Epithelial cell of prostate (primary cell): Measurements from ENCODE around the gene KLK2.

Source experiments
- DNase-seq: peaks from one replicate; pipeline ENCODE4 v3.0.0-alpha.2; 2011; ENCODE audit warnings: low read depth, low spot score
- H3K27ac ChIP-seq: fragments of 450-650 bp; 2 replicates; pipeline ENCODE4 v1.5.1; 2017; ENCODE audit warnings: mild to moderate bottlenecking

The KLK2 gene

DNA sequence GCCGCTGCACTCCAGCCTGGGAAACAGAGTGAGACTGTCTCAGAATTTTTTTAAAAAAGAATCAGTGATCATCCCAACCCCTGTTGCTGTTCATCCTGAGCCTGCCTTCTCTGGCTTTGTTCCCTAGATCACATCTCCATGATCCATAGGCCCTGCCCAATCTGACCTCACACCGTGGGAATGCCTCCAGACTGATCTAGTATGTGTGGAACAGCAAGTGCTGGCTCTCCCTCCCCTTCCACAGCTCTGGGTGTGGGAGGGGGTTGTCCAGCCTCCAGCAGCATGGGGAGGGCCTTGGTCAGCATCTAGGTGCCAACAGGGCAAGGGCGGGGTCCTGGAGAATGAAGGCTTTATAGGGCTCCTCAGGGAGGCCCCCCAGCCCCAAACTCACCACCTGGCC, at the start of gene KLK2:
Gene KLK2 (plus strand): TSS at position 384 of the 400 bp plus-strand sequence. CDS start 35 bp downstream, outside the sequence.
- H3K27ac ChIP-seq = no peak within 1 kb of the TSS
- no peak for DNase-seq

DNA sequence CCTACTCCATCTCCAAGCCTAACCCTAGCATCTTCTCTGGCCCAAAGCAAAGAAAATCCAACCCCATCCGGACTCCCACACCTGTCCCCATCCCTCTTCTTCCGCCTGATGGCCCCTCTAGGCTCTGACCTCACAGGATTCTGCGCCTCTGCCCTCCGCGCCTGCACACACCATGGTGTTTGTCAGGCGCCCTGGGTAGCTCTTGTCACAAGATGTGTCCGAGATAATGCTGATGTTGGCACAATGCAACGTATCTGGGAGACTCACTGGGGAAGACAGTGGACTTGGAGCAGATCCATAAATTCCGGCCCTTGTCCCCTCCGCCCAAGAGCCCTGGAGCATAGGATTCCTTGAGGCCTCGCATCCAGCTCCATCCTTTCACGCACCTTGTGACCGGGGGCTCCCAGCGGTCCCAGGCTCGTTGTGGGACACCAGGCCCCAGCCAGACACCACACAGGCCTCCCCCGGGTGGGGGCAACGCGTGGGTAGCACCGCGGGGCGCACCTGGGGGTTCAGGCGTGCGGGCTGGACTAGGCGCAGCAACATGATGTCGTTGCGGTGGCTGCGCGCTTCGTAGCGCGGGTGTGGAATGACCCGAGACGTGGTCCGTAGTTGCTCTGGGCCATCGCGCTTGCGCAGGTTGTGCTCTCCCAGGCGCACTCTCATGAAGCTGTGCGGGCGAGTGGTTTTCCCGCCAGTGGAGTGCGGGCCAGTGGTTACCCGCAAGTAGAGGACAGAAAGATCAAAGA, 46.6 kb upstream of the KLK2 start:
- no peak for DNase-seq
- no peak overlapping the region for H3K27ac ChIP-seq

DNA sequence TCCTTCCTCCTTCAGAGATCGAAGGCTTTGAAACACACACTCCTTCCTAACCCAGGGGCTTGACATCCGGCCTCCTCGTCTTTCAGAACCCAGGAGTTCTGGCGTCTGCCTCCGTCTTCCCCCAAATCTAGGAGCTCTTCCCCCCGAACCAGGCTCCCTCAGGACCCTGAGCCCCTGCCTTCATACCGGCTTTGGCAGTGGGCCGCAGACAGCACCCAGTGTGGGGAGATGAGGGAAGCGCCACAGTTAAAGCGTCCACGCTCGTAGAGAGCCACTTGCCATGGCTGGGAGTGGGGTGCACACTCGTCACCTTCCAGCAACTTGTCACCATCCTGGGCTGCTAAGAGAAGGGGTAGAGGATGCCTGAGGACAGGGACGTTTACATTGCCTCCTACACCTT, 45.8 kb upstream of the KLK2 start:
- no peak for DNase-seq
- no peak overlapping the region for H3K27ac ChIP-seq

DNA sequence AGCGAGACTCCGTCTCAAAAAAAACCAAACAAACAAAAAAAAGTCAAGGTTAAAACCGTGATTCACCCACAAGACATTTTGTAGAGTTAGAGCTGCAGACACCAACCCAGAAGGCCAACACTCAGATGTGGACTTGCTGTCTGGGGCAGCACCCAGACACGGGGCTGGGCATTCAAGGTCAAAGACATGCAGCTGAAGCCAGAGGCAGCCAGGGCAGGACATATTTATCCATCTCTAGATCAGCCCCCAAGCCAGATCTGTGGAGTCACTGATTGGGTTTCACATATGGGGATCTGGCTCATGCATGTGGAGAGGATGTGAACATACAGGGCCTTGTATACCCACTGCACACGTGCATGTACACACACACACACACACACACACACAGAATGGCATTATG, 43.4 kb upstream of the KLK2 start:
- DNase-seq = no peak
- no peak overlapping the region for H3K27ac ChIP-seq

DNA sequence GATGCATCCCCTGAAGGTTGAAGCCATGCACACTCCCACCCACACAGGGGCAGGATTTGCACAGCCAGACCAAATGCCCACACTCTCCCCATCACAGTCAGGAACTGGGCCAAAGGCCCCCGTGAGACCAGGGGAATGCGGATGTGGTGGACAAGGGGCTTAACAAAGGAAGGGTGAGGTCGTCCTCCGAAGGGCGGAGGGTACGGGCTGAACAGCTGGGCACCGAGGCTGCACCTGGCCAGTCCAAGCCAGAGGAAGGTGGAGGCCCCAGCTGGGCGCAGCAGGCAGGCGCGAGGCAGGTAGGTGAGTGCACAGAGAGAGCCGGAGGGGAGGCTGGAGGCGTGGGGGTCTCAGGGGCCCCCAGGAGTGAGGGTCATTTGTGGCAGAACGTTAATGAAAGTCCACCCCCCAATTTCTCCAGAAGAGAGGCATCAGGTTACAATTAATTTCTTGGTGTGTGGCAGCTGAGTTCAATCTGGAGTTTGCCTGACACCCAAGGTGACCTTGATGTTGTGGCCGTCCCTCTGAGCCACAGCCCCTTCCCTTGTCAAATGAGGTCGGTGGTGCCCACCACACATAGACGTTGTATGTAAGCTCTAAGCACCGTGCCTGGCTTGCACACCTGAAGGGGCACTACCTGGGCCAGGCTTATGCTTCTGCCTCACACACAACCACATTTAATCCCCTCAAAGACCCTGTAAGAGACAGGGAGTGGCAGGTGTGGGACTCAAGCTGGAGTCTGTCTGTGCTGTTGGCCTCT, 42.8 kb upstream of the KLK2 start:
- DNase-seq = no peak
- H3K27ac ChIP-seq = no peak overlapping the region

DNA sequence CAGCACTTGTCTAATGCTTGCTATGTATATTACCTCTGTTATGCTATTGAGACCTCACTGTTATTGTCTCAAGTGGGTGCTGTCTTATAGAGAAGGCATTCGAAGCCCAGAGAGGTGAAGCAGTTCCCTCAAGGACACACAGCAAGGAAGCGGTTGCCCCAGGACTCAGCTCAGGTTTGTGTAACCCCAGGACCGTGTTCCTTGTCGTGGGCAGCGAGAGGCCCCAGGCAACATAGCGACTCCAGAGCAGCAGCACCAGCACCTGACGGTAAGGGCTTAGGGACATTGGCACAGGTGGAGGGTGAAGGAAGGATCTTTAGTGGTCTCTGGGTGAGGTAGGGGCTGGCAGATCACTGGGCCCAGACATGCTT, 42.2 kb upstream of the KLK2 start:
- H3K27ac ChIP-seq = no peak overlapping the region
- DNase-seq = no peak

DNA sequence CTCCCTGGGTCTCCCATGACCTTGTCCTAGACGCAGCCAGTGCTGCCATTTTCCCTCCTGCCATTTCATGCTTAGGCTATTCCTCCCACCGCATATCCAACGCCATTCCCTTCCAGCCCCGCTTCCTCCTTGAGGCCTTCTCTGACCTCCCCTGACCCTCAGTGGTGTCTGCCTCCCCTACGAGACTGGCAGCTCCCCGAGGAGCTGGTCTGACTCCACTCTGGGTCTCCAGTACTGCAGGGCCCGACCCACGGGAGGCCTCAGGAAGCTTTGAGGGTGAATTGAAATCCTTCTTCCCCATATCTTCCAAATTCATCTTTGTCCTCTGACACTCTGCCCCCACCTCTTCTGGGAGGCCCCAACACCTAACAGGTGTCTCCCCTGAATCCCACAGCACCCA, 40.6 kb upstream of the KLK2 start:
- no peak for DNase-seq
- no peak overlapping the region for H3K27ac ChIP-seq

DNA sequence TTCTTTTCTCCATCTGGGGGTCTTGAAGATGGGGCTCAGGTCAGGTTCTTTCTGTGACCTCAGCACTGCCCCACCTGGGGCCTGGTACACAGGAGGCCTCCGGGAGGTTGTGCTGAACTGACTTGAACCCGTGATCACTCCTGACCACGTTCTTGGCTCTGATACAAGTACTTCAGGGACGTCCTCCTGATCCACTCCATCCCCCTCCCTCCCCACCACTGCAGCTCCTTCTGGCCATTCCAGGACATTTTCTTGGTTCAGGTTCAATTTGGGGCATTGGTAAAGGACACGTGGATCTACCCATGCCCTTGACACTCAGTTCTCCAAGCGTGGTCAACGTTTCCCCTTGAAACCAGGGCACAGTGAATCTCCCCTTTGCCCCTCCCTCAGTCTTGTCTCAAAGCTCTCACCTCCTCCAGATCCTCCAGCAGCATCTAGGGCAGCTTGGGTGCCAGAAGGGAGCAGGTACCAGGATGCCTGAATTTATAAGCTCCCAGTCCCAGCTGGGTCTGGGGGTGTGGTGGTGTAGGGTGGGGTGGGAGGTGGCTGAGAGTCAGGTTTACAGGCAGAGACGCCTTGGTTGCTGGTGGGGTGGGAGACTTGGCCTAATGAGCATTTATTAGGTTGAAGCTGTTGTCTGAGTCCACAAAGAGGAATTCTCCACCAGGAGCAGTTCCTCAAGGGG, 40.0 kb upstream of the KLK2 start, which contains the start of gene KLK15:
Gene KLK15 (minus strand): TSS at position 458 of the 685 bp plus-strand sequence. CDS start 2,082 bp downstream, outside the sequence.
- no peak for DNase-seq
- H3K27ac ChIP-seq = no peak within 1 kb of the TSS

DNA sequence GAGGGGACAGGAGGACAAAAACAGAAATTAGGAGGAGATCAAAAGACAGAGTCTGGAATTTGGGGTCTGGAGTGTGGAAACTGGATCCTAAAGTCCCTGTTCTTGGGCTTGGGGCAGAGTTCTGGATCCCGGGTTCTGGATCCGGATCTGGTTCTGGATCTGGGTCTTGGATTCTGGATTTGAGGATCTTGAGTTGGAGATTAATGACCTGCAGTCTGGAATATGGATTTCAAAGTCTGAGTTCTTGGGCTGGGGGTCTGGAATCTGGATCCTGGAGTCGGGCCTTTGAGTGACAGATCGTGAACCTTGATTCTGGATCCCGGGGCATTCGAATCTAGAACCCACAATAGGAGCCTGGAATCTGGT, 39.5 kb upstream of the KLK2 start:
- DNase-seq = no peak
- no peak overlapping the region for H3K27ac ChIP-seq

DNA sequence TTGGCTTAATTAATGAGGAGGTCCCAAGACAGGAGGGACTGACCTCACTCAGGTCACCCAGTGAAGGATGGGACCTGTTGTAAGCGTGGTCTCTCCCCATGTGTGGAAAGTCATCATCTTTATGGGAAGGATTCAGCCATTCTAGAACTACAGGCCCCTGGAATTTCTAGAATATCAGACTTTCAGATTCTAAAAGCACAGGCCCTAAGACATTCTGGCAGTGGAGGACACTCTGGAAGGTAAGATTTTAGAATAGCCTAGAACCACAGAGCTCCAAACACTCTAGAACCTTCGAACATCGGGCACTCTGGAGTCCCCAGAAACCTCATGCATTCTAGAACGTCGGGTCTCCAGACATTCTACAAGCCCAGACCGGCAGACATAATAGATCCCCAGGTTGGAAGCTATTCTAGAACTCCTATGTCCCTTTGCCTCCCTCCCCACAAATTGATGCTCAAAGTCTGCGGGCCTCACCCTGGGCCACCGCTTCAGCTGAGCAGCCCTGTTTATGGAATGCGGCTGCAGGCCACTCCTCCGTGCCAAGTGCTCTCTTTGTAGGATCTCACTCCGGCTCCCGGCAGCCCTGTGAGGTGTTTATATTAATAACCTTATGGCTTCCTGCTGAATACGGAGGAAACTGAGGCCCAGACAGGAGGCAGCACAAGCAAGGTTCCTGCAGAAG, 38.0 kb upstream of the KLK2 start:
- H3K27ac ChIP-seq = no peak overlapping the region
- no peak for DNase-seq

DNA sequence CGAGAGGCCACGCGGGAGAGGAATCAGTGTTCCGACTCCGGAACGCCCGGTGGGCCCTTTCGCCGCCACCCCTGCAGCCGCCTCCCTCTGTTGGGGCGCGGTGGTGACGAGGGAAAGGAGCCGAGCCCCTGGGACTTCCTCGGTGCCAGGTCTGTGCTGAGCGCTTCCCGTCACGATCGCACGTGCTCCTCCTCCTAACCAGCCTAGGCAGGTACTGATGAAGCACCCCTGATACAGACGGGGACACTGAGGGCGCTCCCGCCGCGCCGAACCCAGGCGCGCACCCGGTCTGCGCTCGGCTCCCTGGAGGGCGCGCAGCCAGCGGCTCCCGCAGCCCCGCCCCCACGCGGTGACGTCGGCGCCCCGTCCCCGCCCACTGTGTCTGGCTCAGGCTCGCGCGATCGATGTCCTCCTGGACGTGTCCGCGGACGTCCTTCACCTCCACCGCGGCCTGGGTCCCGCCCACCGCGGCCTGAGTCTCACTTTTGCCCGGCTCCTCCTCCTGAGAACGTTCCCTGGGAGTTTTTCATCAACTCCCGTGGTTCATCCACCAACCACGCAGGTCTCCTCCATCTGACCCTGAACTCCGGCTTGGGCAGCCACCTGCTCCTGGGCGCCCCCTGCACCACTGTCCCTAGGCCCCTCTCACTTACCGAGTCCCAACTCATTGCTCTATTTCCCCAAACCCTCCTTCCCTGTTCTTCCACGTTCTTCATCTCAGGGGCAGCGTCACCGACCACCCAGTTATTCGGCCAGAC, 37.3 kb upstream of the KLK2 start:
- no peak overlapping the region for H3K27ac ChIP-seq
- no peak for DNase-seq

DNA sequence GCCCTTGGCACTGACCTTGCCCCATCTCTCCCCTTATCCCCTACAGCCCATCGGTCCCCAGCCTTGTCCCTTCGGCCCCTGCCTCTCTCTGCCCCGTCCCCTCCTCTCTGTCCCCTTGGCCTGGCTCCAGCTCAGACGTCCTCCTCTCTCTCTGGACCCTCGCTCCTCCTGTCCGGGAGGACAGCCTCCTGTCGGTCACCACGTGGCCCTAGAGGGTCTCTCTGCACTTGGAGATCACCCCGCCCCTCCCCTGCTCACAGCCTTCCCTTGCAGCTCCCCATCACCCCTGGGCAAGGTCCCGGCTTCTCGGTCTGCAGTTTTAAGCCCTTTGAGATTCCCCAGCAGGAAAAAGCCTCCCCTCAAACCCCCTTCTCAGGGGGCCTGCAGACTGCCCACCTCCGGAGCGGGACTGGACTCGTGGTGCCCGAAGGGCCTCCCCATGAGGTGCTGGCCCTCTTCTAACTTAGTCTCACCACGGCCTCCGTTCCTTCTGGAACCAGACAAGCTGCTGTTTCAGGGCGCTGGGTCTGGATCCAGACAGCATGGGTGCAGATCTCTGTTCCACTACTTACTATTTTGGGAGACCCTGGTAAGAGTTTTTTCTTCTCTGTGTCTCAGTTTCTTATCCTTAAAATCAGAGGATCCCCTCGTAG, 36.6 kb upstream of the KLK2 start:
- no peak overlapping the region for H3K27ac ChIP-seq
- DNase-seq = no peak

DNA sequence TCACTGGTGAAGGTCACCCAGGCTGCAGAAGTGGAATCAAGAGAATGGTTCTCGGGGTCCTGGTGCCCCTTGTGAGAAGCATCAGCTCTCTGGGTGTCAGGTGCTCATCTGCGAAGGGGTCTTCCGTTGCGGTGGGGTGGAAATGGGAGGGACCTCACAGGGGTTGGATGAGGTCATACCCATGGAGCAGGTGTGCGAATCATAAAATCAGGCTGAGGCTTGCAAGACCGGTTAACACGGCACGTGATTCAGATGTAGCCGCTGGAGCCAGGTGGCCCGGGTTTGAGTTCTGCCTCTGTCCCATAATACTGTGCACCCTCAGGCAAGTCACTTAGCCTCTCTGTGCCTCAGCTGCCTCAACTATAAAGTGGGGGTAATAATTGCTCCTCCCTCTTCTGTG, 35.9 kb upstream of the KLK2 start:
- DNase-seq = no peak
- H3K27ac ChIP-seq = no peak overlapping the region

DNA sequence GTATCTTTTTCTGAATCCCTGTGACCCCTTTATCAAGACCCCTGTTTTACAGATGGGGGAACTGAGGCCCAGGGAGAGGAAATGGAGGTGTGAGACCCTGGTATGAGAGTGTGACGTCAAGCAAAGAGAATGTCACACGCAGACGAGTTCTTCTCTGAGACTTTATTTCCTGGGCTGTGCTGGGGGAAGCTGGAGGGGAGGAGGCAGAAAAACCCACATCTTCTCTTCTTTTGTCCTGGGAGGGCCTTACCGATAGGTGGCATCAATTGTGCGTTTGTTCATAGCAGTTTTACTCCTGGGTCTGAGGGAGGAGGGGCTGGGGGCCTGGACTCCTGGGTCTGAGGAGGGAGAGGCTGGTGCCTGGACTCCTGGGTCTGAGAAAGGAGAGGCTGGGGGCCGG, 35.0 kb upstream of the KLK2 start:
- H3K27ac ChIP-seq = no peak overlapping the region
- DNase-seq = no peak

DNA sequence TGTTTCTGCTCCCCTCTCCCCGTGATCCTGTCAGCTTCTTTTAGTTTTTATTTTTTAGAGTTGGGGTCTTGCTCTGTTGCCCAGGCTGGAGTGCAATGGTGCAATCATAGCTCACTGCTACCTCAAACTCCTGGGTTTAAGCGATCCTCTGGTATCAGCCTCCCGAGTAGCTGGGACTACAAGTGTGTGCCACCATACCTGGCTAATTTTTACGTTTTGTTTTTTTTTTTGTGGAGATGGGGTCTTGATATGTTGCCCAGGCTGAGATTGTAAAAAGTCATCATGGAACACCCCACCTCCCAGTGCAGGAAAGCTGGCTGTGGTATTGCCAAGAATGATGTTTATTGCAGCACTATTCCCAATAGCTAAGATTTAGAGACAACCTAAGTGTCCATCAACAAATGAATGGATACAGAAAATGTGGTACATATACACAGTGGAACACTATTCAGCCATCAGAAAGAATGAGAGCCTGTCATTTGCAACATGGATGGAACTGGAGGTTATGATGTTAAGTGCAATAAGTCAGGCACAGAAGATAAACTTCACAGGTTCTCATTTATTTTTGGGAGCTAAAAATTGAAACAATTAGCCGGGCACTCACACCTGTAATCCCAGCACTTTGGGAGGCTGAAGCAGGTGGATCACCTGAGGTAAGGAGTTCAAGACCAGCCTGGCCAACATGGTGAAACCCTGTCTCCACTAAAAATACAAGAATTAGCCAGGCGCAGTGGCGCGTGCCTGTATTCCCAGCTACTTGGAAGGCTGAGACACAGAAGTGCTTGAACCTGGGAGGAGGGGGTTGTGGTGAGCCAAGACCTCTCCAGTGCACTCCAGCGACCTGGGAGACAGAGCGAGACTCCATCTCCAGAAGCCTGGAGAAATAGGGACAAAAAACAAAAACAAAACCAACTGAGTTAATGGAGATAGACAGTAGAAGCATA, 33.3 kb upstream of the KLK2 start:
- DNase-seq = no peak
- no peak overlapping the region for H3K27ac ChIP-seq

DNA sequence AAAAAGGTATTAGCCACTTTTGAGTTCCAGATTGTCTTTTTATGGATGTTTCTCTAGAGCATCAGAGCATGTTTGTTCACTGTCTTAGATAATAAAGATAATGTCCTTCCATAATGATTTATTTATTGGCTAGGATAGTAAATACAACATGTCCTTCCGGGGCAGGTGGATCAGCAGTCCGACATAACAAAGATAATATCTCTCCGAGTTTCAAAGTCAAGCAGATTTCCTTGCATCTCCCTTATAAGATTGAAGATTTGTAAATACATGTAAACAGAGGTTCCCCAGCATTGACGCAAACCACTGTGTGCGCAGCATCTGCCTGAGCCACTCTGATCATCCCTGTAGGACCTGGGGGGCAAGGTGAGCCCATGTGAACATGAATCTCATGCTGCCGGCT, 31.1 kb upstream of the KLK2 start:
- no peak overlapping the region for H3K27ac ChIP-seq
- DNase-seq = no peak

DNA sequence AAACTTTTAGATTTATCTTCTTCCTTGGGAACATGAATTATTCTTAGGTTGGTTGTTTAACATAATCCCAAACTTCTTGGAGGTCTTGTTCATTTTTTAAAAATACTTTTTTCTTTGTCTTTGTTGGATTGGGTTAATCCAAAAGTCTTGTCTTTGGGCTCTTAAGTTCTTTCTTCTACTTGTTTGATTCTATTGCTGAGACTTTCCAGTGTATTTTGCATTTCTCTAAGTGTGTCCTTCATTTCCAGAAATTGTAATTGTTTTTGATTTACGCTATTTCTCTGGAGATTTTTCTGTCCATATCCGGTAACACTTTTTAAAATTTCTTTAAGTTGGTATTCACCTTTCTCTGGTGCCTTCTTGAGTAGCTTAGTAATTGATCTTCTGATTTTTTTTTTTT, 30.0 kb upstream of the KLK2 start:
- no peak overlapping the region for H3K27ac ChIP-seq
- no peak for DNase-seq

DNA sequence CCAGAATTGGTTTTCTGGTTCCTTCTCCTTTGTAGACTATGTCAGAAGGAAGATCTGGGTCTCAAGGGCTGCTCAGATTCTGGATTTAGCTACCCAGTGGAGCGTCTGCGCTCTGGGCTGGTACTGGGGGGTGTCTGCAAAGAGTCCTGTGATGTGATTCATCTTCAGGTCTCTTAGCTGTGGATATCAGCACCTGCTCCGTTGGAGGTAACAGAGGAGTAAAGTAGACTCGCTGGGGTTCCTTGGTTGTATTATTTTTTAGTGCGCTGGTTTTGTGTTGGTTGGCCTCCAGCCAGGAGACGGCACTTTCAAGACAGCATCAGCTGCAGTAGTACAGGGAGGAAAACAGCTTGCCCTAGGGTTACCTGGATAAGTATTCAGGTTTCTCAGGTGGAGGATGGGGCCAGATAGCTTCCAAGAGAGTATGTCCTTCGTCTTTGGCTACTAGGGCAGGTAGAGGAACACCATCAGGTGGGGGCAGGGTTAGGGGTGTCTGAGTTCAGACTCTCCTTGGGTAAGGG, 29.5 kb upstream of the KLK2 start:
- no peak for DNase-seq
- no peak overlapping the region for H3K27ac ChIP-seq
